GM12878 (cell line): ENCODE measurements around the gene ING3. TPM values are rescaled to one million over a fixed set of nuclear protein-coding genes. Genes with fewer than 3 reads are reported as not detected.

Source experiments
- ATAC-seq: fragments of 200-7000 bp; cut with Tn5 transposase; 3 replicates; pipeline ENCODE4 v1.9.1; 2020; ENCODE audit warnings: mild to moderate bottlenecking, moderate library complexity
- BruUV-seq: library from RNA; stranded (reverse); fragments of 400-500 nt; replicated peaks from 2 replicates; lab custom pipeline; 2021; lab: Mats Ljungman, UMichigan
- CTCF ChIA-PET: fragments of 300-600 bp; sonication (Branson Sonifier 250); formaldehyde crosslinking; extraction: SDS; loops from one replicate; lab custom pipeline; 2021; ENCODE audit warnings: inconsistent platforms; lab: Yijun Ruan, JAX
- POLR2A ChIA-PET: fragments of 350-600 bp; formaldehyde crosslinking; extraction: SDS; loops from one replicate; lab custom pipeline; 2021; ENCODE audit warnings: inconsistent platforms; lab: Charles Lee
- RAD21 ChIA-PET: fragments of 300-600 bp; sonication (Branson Sonifier 250); formaldehyde crosslinking; loops from one replicate; lab custom pipeline; 2023; ENCODE audit warnings: antibody characterized with exemption; ENCODE audit not compliant: unreplicated experiment; lab: Charles Lee
- SMC1A ChIA-PET: fragments of 300-600 bp; sonication (Branson Sonifier 250); formaldehyde crosslinking; loops from one replicate; lab custom pipeline; 2023; ENCODE audit not compliant: unreplicated experiment, uncharacterized antibody; lab: Charles Lee
- DNase-seq: peaks from one replicate; pipeline ENCODE4 v3.0.0-alpha.2; 2011; ENCODE audit warnings: low read depth, low spot score
- FAIRE-seq: peaks from 3 replicates; lab custom pipeline; 2011; peaks lifted over from hg19 to GRCh38; lab: Jason Lieb, UNC
- H2AFZ ChIP-seq: 2 replicates; pipeline ENCODE4 v1.6.0; 2011; ENCODE audit warnings: low read depth, low read length, control low read depth; ENCODE audit not compliant: control insufficient read depth
- H3K27ac ChIP-seq: 2 replicates; pipeline ENCODE4 v1.5.1; 2011; ENCODE audit warnings: control low read depth; ENCODE audit not compliant: control insufficient read depth, insufficient read depth
- H3K27me3 ChIP-seq, 2 experiments: replicated peaks in 1 of 2; 2 replicates each; pipeline versions ENCODE4 v1.6.0 to v1.6.1; 2011; ENCODE audit warnings: low read length in 1 of 2; ENCODE audit not compliant: control insufficient read depth in 2 of 2, insufficient read depth in 2 of 2
- H3K36me3 ChIP-seq, 2 experiments: 2 replicates each; pipeline ENCODE4 v1.5.1; 2011; ENCODE audit warnings: low read length in 1 of 2; ENCODE audit not compliant: control insufficient read depth in 2 of 2, insufficient read depth in 2 of 2
- H3K4me1 ChIP-seq: 2 replicates; pipeline ENCODE4 v1.6.1; 2011; ENCODE audit warnings: mild to moderate bottlenecking, low read length, moderate library complexity, mixed read lengths; ENCODE audit not compliant: control insufficient read depth, insufficient read depth
- H3K4me2 ChIP-seq: 2 replicates; pipeline ENCODE4 v1.6.0; 2011; ENCODE audit warnings: control low read depth; ENCODE audit not compliant: control insufficient read depth, insufficient read depth
- H3K4me3 ChIP-seq: fragments of 200-600 bp; sonication (generic); 2 replicates; pipeline ENCODE4 v1.5.1; 2016
- H3K79me2 ChIP-seq: 2 replicates; pipeline ENCODE4 v1.6.0; 2011; ENCODE audit warnings: low read length; ENCODE audit not compliant: control insufficient read depth, insufficient read depth
- H3K9ac ChIP-seq: 2 replicates; pipeline ENCODE4 v1.8.0; 2011; ENCODE audit warnings: low read length, control low read depth, mixed read lengths; ENCODE audit not compliant: control insufficient read depth, insufficient read depth
- H3K9me3 ChIP-seq: replicated peaks from 3 replicates; pipeline ENCODE4 v1.5.1; 2011; ENCODE audit warnings: mild to moderate bottlenecking, low read length; ENCODE audit not compliant: control insufficient read depth, insufficient read depth
- H4K20me1 ChIP-seq: 2 replicates; pipeline ENCODE4 v1.6.0; 2011; ENCODE audit not compliant: control insufficient read depth, insufficient read depth
- BHLHE40 ChIP-seq, 2 experiments: fragments of 450-650 bp in 1 of 2; IDR thresholded peaks; 2 replicates each; pipeline ENCODE4 v1.6.1; 2011 to 2017; ENCODE audit warnings: low read depth in 2 of 2, borderline replicate concordance in 1 of 2, improper control_type of control experiment in 1 of 2, low read length in 1 of 2, mild to moderate bottlenecking in 1 of 2
- E4F1 ChIP-seq: fragments of 450-650 bp; IDR thresholded peaks from 2 replicates; pipeline ENCODE4 v1.6.1; 2018; ENCODE audit warnings: borderline replicate concordance, mild to moderate bottlenecking; ENCODE audit not compliant: partially characterized antibody
- EP300 ChIP-seq, 2 experiments: fragments of 150-350 bp in 1 of 2; IDR thresholded peaks; 2 replicates each; pipeline ENCODE4 v1.6.1; 2011 to 2012; ENCODE audit warnings: low read depth in 2 of 2, low read length in 2 of 2, borderline replicate concordance in 1 of 2, improper control_type of control experiment in 1 of 2, inconsistent platforms in 1 of 2; ENCODE audit not compliant: control insufficient read depth in 1 of 2
- GATAD2B ChIP-seq: fragments of 450-650 bp; conservative IDR thresholded peaks from 2 replicates; pipeline ENCODE4 v1.6.1; 2017; ENCODE audit warnings: low read depth, mild to moderate bottlenecking, moderate library complexity
- HDAC6 ChIP-seq: fragments of 200-600 bp; sonication (generic); IDR thresholded peaks from one replicate; pipeline ENCODE4 v1.8.0; 2017; ENCODE audit warnings: antibody characterized with exemption; ENCODE audit not compliant: unreplicated experiment
- JUND ChIP-seq: IDR thresholded peaks from 2 replicates; pipeline ENCODE4 v1.6.1; 2012; ENCODE audit warnings: low read depth, mild to moderate bottlenecking, low read length, improper control_type of control experiment, moderate library complexity
- PBX3 ChIP-seq: IDR thresholded peaks from 2 replicates; pipeline ENCODE4 v1.6.1; 2011; ENCODE audit warnings: mild to moderate bottlenecking, low read depth, low read length, moderate library complexity; ENCODE audit not compliant: insufficient replicate concordance
- RBBP5 ChIP-seq: fragments of 200-600 bp; sonication (generic); conservative IDR thresholded peaks from 2 replicates; pipeline ENCODE4 v1.6.1; 2016
- ZNF217 ChIP-seq: fragments of 450-650 bp; IDR thresholded peaks from 2 replicates; pipeline ENCODE4 v1.6.1; 2017; ENCODE audit warnings: antibody characterized with exemption, mild to moderate bottlenecking
- WGBS: methylation state at CpG from one replicate; pipeline ENCODE4 v1.1.6; 2016; ENCODE audit warnings: low lambda C conversion rate; ENCODE audit not compliant: insufficient replicate concordance, insufficient coverage; ENCODE audit errors: missing lambda C conversion rate; 5-methylcytosine and 5-hydroxymethylcytosine counted together
- in situ Hi-C: fragments of 300-500 bp; cut with MboI; formaldehyde crosslinking; loops from 9 replicates; pipeline ENCODE4 v1.14.3; 2018; ENCODE audit warnings: mixed read lengths
- intact Hi-C: fragments of 100-400 bp; cut with micrococcal nuclease; formaldehyde crosslinking; loops from one replicate; pipeline ENCODE4 v1.14.2; 2022; ENCODE audit not compliant: unreplicated experiment
- polyA plus RNA-seq, 11 experiments: library from polyadenylated mRNA; depleted of rRNA in 4 of 11; unstranded in 6 of 11; stranded (reverse) in 5 of 11; fragments of >200 nt; fragmentation: Nextera tagmentation in 4 of 11; fragmentation: Illumina TruSeq in 1 of 11; extraction: Ambion mirVana in 4 of 11; extraction: Trizol in 1 of 11; gene quantifications; 1 replicate in 1 of 11; 2 replicates in 10 of 11; pipeline versions ENCODE4 v1.2.1 to v1.2.3, GENCODE V29; 2011 to 2016; ENCODE audit warnings: inconsistent platforms in 2 of 11, missing spikeins in 2 of 11, low read depth in 1 of 11
- total RNA-seq, 4 experiments: library from RNA; depleted of rRNA in 3 of 4; stranded (reverse); fragments of >200 nt in 3 of 4; fragmentation: Illumina TruSeq in 1 of 4; extraction: Trizol in 1 of 4; gene quantifications; 2 replicates each; pipeline versions ENCODE4 v1.2.1 to v1.2.3, GENCODE V29; 2013 to 2021
- TF ChIP-seq, protein P1 (sequence below): IDR thresholded peaks from 2 replicates; pipeline ENCODE4 v1.6.1; 2011; ENCODE audit warnings: low read depth, low read length, improper control_type of control experiment, borderline replicate concordance

Gene ING3
- total and polyA plus RNA-seq, 10 of the 15 experiments (the other 5 are each of a cell fraction or from before 2014, with no cell fraction given): 12.1 to 60.8 (median 28.8) TPM

DNA sequence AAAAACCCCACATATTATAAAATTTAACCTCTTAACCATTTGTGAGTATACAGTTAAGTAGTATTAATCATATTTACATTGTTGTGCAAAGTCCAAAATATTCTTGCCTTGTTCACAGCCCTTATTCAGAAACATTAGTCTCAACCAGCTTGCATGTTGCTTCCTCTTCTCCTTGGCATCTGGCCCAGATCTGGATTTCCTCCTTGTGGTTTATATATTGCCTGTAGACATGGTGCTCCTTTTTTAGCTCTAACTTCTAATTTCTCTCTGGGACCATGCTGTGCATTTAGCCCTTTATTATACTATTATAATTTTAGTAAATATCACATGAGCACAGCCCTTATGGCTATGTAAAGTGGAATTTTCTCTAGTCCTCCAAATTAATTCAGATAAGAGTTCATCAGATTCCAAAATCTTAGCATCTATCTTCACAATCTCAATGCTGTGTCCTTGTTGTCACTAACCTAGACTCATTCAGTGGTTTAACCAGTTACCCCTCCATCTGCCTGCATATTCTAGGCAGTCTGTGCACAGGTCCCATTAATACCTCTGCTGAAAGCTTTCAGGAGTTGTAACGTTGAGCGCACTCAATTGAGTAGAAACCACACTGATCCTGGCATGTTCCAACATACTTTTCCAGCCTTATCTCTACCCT is 45.9 kb downstream of the ING3 start:
- H3K9ac ChIP-seq: no peak overlapping the region
- intact Hi-C loops (no loop called here), in situ Hi-C loops (loop anchor here (5.0 kb wide), 1 partner anchor 76 kb away; no protein-coding TSS in a partner anchor)
- DNase-seq (no peak), ATAC-seq (peak; percentile 45; the same call in 2 of the 3 replicates), FAIRE-seq (no peak)
- H3K36me3 ChIP-seq: no peaks in the 10 kb centered on the region
- H3K27me3 ChIP-seq: peaks cover 0 to 4% of the 10 kb centered on the region in 2 experiments; a peak in 1 of 4 replicates
- H3K9me3 ChIP-seq: no peaks in the 10 kb centered on the region
- peaks cover under 1% of the 10 kb centered on the region; the same call in 1 of the 2 replicates for H3K4me1 ChIP-seq
- H2AFZ ChIP-seq: no peak overlapping the region
- ChIA-PET SMC1A (interaction anchor here (0.9 to 1.8 kb wide), 3 partner anchors 8 to 15 kb away, joined by 3 to 4 read pairs (median 3); partner anchors contain the start of gene CPED1), CTCF (interaction anchor here (0.8 to 5.1 kb wide), 4 partner anchors 9 to 204 kb away, joined by 3 to 30 read pairs (median 3); partner anchors contain the start of gene CPED1), RAD21 (no interaction called here), POLR2A (no interaction called here)
- 71% methylated on average over 2 of the region's 2 CpGs for WGBS
- no peak overlapping the region for H3K4me3 ChIP-seq
- H3K4me2 ChIP-seq: no peak overlapping the region
- BruUV-seq: no TSS peak
- H4K20me1 ChIP-seq: no peaks in the 10 kb centered on the region
- H3K27ac ChIP-seq: no peak overlapping the region
- H3K79me2 ChIP-seq: no peaks in the 10 kb centered on the region
- TF ChIP-seq EP300 (IDR thresholded peaks at IDR 0.05; ENCODE audit: borderline replicate concordance in 1 of 2, control insufficient read depth in 1 of 2, low read depth in 2 of 2, low read length in 2 of 2): no peak
- TF ChIP-seq E4F1: no peak
- no peak for TF ChIP-seq PBX3
- TF ChIP-seq HDAC6: no peak
- TF ChIP-seq ZNF217: no peak
- no peak for TF ChIP-seq BHLHE40 (IDR thresholded peaks at IDR 0.05; ENCODE audit: borderline replicate concordance in 1 of 2, low read depth in 2 of 2, low read length in 1 of 2)
- TF ChIP-seq GATAD2B: no peak
- TF ChIP-seq JUND: no peak
- TF ChIP-seq, protein P1, sequence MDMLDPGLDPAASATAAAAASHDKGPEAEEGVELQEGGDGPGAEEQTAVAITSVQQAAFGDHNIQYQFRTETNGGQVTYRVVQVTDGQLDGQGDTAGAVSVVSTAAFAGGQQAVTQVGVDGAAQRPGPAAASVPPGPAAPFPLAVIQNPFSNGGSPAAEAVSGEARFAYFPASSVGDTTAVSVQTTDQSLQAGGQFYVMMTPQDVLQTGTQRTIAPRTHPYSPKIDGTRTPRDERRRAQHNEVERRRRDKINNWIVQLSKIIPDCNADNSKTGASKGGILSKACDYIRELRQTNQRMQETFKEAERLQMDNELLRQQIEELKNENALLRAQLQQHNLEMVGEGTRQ: no peak
- no peak for TF ChIP-seq RBBP5
